Transverse colon (tissue), 4 donors: ENCODE data around the gene IQCM. TPM values are rescaled to one million over a fixed set of nuclear protein-coding genes. Genes with fewer than 3 reads are reported as not detected.

Source experiments
- DNase-seq: peaks from one replicate; pipeline ENCODE4 v3.0.0-alpha.2; 2019
- H3K27ac ChIP-seq, 4 donors: fragments of 200-600 bp; sonication (generic); 2 replicates each; pipeline ENCODE4 v1.5.1; 2016 to 2018; ENCODE audit warnings: inconsistent platforms in 4 of 4
- H3K27me3 ChIP-seq: fragments of 200-600 bp; sonication (generic); 2 replicates; pipeline ENCODE4 v1.5.1; 2017; ENCODE audit warnings: inconsistent platforms
- H3K36me3 ChIP-seq, 4 donors: fragments of 200-600 bp; sonication (generic); 2 replicates each; pipeline ENCODE4 v1.5.1; 2017 to 2019; ENCODE audit warnings: inconsistent platforms in 4 of 4
- H3K4me1 ChIP-seq, 4 donors: fragments of 200-600 bp; sonication (generic); 2 replicates each; pipeline ENCODE4 v1.5.1; 2017 to 2020; ENCODE audit warnings: inconsistent platforms in 4 of 4
- H3K4me3 ChIP-seq, 4 donors: fragments of 200-600 bp; sonication (generic); 1 replicate in 1 of 4; 2 replicates in 3 of 4; pipeline versions ENCODE4 v1.5.1 to v1.6.1; 2017 to 2019; ENCODE audit warnings: inconsistent platforms in 4 of 4
- H3K9me3 ChIP-seq, 2 donors: fragments of 200-600 bp; sonication (generic); 2 replicates each; pipeline ENCODE4 v1.5.1; 2017 to 2019; ENCODE audit warnings: inconsistent platforms in 2 of 2
- CTCF ChIP-seq, 5 experiments: fragments of 200-600 bp in 3 of 5; fragments of 450-650 bp in 2 of 5; sonication (generic) in 3 of 5; IDR thresholded peaks; 1 replicate in 2 of 5; 2 replicates in 3 of 5; pipeline ENCODE4 v1.5.1; 2016 to 2017; ENCODE audit warnings: antibody characterized with exemption in 5 of 5, inconsistent platforms in 3 of 5, mild to moderate bottlenecking in 2 of 5, moderate library complexity in 1 of 5
- EP300 ChIP-seq: sonication (generic); formaldehyde crosslinking; IDR thresholded peaks from one replicate; pipeline ENCODE4 v1.6.1; 2017; ENCODE audit warnings: antibody characterized with exemption, low read depth
- POLR2A ChIP-seq: fragments of 450-650 bp; IDR thresholded peaks from one replicate; pipeline ENCODE4 v1.6.1; 2016; ENCODE audit warnings: antibody characterized with exemption, mild to moderate bottlenecking, moderate library complexity
- POLR2AphosphoS5 ChIP-seq, 3 donors: sonication (generic); formaldehyde crosslinking; IDR thresholded peaks; one replicate each; pipeline ENCODE4 v1.6.1; 2016; ENCODE audit warnings: antibody characterized with exemption in 3 of 3
- WGBS, 2 donors: methylation state at CpG; one replicate each; pipeline ENCODE4 v1.1.5; 2018; ENCODE audit warnings: low coverage in 1 of 2; 5-methylcytosine and 5-hydroxymethylcytosine counted together
- in situ Hi-C, 4 donors: fragments of 200-750 bp; cut with MboI; loops; one replicate each; pipeline versions ENCODE4 v1.15.0 to v1.15.1; 2017; ENCODE audit warnings: low sequenced_read_pairs in 3 of 4, low pct_ligation_motif_present in 1 of 4, low pct_unique_long_range_greater_than_20kb in 1 of 4
- intact Hi-C: fragments of 100-400 bp; cut with DNase I; formaldehyde crosslinking; loops from one replicate; pipeline ENCODE4 v1.15.1; 2023; ENCODE audit warnings: low total_unique reads
- total RNA-seq, 4 donors: library from RNA; depleted of rRNA; stranded (reverse); fragments of >200 nt; gene quantifications; one replicate each; pipeline ENCODE4 v1.1.0, GENCODE V29; 2016

IQCM gene
- total RNA-seq, 4 donors from 2014 or later, result 4.0 to 8.6 (median 8.5) TPM

DNA sequence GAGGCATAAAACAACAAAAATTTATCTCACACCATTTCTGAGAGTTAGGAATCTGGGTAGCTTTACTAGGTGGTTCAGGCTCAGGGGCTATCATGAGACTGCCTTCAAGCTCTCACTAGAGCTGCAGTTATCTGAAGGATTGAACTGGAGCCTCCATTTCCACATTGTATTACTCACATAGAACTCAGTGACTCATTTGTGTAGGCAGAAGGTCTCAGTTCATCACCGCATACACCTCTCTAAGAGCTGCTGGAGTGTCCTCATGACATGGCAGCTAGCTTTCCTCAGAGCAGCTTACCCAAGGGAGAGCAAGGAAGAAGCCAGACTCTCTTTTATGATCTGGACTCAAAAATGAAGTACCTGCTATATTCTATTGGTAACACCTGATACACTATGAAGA is 389.2 kb downstream of the IQCM start:
- TF ChIP-seq POLR2AphosphoS5 (IDR thresholded peaks at IDR 0.05), result no peak
- H3K36me3 ChIP-seq, result no peaks in the 10 kb centered on the region
- no peak overlapping the region for H3K4me3 ChIP-seq
- no peak overlapping the region for H3K27ac ChIP-seq
- in situ Hi-C loops, result no loop called here
- WGBS, 2 donors, result 86% methylated on average over 1 of the region's 1 CpG; no CpG with 5 or more reads in 1 of the 2 donors
- no peak for DNase-seq
- H3K4me1 ChIP-seq, result no peaks in the 10 kb centered on the region
- no peaks in the 10 kb centered on the region for H3K27me3 ChIP-seq
- intact Hi-C loops, result no loop called here
- no peaks in the 10 kb centered on the region for H3K9me3 ChIP-seq

- 50 to 77% methylated on average over 1 to 3 of the region's 3 CpGs for WGBS, 2 donors
- no peaks in the 10 kb centered on the region for H3K9me3 ChIP-seq
- intact Hi-C loops, result no loop called here
- in situ Hi-C loops, result no loop called here
- TF ChIP-seq EP300 (no peak), POLR2A (no peak), CTCF (IDR thresholded peaks at IDR 0.05) (no peak), POLR2AphosphoS5 (IDR thresholded peaks at IDR 0.05) (no peak)
- peaks cover 0 to 2% (median 0%) of the 10 kb centered on the region in 4 donors for H3K4me1 ChIP-seq
- no peak overlapping the region for H3K4me3 ChIP-seq
- no peak for DNase-seq
- no peaks in the 10 kb centered on the region for H3K27me3 ChIP-seq
- no peak overlapping the region for H3K27ac ChIP-seq
- no peaks in the 10 kb centered on the region for H3K36me3 ChIP-seq
Measured at GRCh38 chr4:149409555-149409962, 406.1 kb downstream of the IQCM start.

DNA sequence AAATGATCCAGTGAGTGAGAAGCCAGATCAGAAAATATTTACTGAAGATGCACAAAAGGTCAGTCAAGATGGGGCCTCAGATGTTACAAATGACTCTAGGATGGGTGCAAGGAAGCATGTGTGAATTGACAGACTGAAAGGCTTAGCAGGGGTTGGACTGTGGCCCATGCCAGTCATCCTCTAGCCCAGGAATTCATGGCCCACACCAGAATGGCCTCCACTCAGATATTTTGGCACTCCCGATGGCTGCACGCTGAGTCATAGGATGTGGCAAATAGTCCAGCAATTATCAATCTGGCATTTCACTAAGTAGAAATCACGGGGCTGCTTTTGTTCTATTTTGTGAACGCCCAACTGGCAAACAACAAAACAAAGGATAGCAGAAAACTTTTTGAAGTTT is 406.5 kb downstream of the IQCM start:
- in situ Hi-C loops, result no loop called here
- WGBS, 2 donors, result 59 to 70% methylated on average over 4 of the region's 4 CpGs
- DNase-seq, result no peak
- H3K4me1 ChIP-seq, result peaks cover 0 to 6% (median 0%) of the 10 kb centered on the region in 4 donors
- TF ChIP-seq EP300 (no peak), POLR2AphosphoS5 (IDR thresholded peaks at IDR 0.05) (no peak), CTCF (IDR thresholded peaks at IDR 0.05) (no peak), POLR2A (no peak)
- no peaks in the 10 kb centered on the region for H3K9me3 ChIP-seq
- no peak overlapping the region for H3K27ac ChIP-seq
- intact Hi-C loops, result no loop called here
- no peaks in the 10 kb centered on the region for H3K36me3 ChIP-seq
- no peak overlapping the region for H3K4me3 ChIP-seq
- H3K27me3 ChIP-seq, result no peaks in the 10 kb centered on the region

GRCh38 chr4:149404143-149404542 is 411.5 kb downstream of the IQCM start:
- WGBS, 2 donors, result 55 to 56% methylated on average over 2 to 3 of the region's 3 CpGs
- Histone ChIP-seq H3K27me3 (no peaks in the 10 kb centered on the region), H3K4me3 (no peak overlapping the region), H3K36me3 (no peaks in the 10 kb centered on the region), H3K4me1 (peaks cover 0 to 10% (median 0%) of the 10 kb centered on the region in 4 donors), H3K9me3 (no peaks in the 10 kb centered on the region), H3K27ac (no peak overlapping the region)
- TF ChIP-seq CTCF (IDR thresholded peaks at IDR 0.05) (no peak), POLR2AphosphoS5 (IDR thresholded peaks at IDR 0.05) (no peak), EP300 (no peak), POLR2A (no peak)
- intact Hi-C loops (no loop called here), in situ Hi-C loops (no loop called here)
- no peak for DNase-seq

- intact Hi-C loops, result no loop called here
- H3K4me1 ChIP-seq, result peaks cover 0 to 10% (median 0%) of the 10 kb centered on the region in 4 donors
- H3K9me3 ChIP-seq, result no peaks in the 10 kb centered on the region
- H3K27me3 ChIP-seq, result no peaks in the 10 kb centered on the region
- no peak overlapping the region for H3K27ac ChIP-seq
- 41 to 67% methylated on average over 2 of the region's 2 CpGs for WGBS, 2 donors
- H3K4me3 ChIP-seq, result no peak overlapping the region
- TF ChIP-seq POLR2A, result no peak
- TF ChIP-seq EP300, result no peak
- TF ChIP-seq POLR2AphosphoS5 (IDR thresholded peaks at IDR 0.05), result no peak
- no peak for TF ChIP-seq CTCF (IDR thresholded peaks at IDR 0.05)
- in situ Hi-C loops, result no loop called here
- no peak for DNase-seq
- H3K36me3 ChIP-seq, result no peaks in the 10 kb centered on the region
Measured at GRCh38 chr4:149403081-149403480, 412.6 kb downstream of the IQCM start.
